ENCODE data around the gene KCNQ4.

GRCh38 chr1:40840526-40841323, 57.1 kb downstream of the KCNQ4 start:
- TF ChIP-seq CTCF (IDR thresholded peaks at IDR 0.05) (no peak), EZH2 (IDR thresholded peaks at IDR 0.05) (no peak), EZH2phosphoT487 (IDR thresholded peaks at IDR 0.05) (no peak)

Data from neural progenitor cell (in vitro differentiated cells).